GM19328 (cell line): ENCODE measurements around the gene BICRA.
"Not testable (repeated sequence)": the region's sequence is repeated elsewhere in the genome, so short reads cannot be mapped to it uniquely, and the experiment has no call there.

Source experiments
- ATAC-seq: cut with Tn5 transposase; IDR thresholded peaks from one replicate; pipeline ENCODE4 v1.9.1; 2021; ENCODE audit warnings: mild to moderate bottlenecking, moderate library complexity; ENCODE audit not compliant: unreplicated experiment

The BICRA gene

DNA sequence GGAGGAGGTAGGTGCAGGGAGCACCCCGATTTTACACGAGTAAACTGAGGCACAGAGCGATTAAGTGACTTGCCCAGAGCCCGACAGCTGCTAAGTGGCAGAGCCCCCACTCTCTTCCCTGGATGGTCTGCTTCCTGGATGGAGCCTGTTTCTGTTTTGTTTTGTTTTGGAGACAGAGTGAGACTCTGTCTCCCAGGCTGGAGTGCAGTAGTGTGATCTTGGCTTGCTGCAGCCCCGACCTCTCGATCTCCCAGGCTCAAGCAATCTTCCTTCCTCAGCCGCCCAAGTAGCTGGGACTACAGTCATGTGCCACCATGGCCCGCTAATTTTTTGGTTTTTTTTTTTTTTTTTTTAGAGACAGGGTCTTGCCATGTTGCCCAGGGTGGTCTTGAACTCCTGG, 17.3 kb downstream of the BICRA start:
- no peak for ATAC-seq

DNA sequence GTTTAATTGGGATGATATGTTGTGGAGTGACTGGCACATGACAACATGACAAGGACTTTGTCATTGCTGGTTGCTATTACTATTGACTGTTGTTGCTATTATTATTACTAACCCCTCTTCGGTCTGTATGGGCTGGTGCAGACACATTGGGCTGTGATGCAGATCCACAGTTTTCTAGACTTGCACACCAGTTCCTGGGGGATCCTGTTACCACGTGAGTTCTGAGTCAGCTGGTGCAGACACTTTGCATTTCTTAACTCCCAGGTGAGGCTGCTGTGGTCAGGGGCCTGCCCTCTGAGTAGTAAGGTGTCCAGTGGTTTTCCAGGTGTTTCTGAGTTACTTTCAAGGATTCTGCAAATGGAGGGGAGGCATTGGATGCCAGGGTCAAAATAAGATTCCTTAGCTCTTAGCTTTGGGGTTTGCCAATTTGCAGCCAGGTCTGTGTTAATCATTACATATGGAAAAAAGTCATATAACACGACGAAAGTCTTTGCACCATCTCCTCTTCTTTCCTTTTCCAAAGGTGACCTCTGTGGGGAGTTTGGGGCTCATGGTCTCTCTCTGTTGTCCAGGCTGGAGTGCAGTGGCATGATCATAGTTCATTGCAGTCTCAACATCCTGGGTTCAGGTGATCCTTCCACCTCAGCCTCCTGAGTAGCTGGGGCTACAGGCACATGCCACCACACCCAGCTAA, 19.3 kb downstream of the BICRA start:
- ATAC-seq = no peak

DNA sequence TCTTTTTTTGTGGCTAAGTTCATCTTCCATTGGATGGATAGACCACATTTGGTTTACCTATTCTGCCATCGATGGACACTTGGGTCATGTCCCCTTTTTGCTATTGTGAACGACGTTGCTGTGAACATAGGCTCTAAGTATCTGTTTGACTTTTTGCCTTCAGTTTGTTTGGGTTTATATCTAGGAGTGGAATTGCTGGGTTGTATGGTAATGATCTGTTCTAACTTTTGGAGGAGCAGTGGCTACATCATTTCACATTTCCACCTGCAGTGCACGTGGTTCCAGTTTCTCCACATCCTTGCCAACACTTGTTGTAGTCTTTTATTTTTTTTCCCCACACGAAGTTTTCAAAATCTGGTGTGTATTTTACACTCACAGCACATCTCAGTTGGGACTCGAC, 21.7 kb downstream of the BICRA start:
- no peak for ATAC-seq

DNA sequence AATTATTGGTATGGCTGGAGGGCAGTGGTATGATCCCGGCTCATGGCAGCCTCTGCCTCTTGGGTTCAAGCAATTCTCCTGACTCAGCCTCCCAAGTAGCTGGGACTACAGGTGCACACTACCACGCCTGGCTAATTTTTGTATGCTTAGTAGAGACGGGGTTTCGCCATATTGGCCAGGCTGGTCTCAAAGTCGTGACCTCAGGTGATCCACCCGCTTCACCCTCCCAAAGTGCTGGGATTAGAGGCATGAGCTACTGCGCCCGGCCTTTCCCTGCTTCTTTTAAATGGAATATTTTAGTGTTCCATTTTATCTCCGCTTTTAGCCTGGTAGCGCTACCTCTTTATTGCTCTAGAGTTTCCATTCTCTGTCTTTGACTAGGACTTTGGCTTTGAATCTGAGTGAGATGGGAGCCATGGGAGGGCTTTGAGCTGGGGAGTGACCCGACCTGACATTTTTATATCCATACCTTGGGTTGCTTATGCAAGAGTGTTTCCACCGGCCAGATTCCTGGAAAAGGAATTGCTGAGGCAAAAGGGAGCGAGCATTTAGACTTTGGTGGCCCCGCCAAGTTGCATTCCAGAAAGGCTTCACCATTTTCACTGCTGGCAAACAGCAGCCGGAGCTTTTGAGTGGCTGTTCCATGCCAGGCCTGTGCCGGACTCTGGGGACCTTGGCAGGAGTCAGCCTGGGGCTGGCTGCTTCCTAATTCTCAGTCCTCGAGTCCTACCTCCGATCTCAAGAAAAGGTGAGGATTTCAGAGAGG, 22.9 kb downstream of the BICRA start:
- ATAC-seq = no peak

DNA sequence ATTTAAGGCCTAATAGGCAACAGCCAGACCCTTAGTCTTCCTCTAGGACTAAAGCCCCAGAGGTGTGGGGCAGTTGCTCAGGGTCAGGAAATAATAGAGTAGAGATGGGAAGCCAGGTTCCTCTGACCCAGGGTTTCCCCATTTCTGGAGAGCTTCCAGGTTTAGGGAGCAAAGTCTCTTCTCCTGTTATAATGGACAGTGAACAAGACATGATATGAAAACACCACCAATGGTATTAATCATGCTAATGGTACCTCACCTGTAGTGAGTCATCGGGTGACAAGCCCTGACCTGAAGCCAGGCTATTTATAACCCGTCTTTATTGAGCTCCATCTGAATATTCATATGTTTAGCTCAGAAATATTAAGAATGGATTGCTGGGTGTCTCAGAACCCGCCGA, 24.6 kb downstream of the BICRA start:
- ATAC-seq = no peak

DNA sequence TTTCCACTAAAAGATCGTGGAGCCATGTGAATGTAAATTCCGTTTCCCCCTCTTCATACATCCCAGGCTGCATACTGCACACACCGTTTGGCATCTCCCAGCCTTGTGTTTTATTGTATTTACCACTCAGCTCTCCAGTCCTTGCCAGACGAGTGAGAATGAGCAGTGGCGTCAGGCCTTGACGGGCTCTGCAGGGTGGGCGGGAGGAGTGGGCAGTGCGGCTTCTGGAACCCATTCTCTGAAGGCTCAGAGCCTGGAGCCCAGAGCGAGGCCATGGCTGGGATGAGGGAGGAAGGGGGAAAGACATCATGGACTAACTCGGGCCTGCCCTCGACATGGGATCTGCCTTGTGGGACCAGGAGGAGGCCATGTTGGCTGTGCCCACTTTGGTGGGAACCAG, 25.1 kb downstream of the BICRA start:
- no peak for ATAC-seq

DNA sequence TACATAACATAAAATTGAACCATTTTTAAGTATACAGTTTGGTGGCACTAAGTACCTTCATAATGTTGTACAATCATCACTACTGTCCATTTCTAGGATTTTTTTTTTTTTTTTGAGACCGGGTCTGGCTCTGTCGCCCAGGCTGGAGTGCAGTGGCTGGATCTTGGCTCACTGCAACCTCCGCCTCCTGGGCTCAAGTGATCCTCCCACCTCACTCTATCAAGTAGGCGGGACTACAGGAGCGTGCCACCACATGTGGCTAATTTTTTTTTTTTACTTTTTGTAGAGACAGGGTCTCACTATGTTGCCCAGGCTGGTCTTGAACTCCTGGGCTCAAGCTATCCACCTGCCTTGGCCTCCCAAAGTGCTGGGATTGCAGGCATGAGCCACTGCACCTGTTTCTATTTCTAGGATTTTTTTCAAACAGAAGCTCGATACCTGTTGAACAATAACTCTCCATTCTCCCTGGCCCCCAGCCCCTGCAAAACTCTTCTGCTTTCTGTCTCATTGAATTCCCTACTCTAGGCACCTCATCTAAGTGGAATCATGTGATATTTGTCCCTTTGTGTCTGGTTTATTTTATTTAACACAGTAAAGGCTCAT, 26.3 kb downstream of the BICRA start:
- not testable (repeated sequence) for ATAC-seq

DNA sequence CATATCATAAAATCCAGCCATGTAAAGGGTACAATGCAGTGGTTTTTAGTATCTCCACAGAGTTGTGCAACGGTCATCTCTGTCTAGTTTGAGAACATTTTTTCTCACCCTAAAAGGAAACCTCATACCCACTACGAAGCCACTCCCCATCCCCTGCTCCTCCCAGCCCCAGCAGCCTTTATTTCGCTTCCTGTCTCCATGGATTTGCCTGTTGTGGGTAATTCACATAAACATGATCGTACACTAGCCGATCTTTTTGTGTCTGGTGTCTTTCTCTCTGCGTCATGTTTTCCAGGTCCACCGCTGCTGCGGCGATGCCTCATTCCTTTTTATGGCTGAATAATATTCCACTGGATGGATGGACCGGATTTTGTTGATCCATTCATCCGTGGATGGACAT, 28.6 kb downstream of the BICRA start:
- no peak for ATAC-seq

DNA sequence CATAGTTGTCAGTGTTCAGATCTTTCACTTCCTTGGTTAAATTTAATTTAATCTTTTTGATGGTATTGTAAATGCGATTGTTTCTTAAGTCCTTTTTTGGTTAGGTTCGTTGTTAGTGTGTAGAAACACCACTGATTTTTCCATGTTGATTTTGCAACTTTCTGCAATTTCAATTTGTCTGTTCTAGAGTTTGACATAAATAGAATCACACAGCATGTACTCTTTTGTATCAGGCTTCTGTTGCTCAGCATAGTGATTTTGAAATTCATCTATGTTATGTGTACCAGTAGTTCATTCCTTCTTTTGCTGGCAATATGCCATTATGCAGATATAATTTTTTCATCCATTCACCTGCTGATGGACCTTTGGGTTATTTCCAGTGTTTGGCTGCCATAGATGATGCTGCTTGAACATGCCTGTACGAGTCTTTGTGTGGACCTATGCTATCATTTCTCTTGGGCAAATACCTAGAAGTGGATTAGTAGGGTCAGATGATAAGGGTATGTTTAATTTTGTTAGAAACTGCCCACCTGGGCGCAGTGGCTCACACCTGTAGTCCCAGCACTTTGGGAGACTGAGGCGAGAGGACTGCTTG, 33.1 kb downstream of the BICRA start:
- no peak for ATAC-seq

DNA sequence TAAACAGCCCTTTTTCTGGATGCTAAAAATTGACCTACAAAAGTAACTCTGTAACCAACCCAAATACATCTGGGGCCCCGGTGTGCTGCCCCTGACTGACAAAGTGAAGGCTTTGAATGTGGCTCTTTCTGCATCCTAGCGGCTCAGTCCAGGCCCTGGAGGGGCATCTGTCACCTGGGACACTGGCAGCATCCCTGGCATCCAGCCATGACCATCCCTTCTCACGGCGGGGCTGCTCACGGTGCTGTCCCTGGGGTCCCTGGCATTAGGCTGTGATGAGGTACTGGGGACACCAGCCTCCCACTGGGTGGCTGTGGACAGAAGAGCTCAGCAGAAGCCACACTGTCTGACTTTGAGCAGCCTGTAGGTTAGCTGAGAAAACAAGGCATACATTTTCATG, 34.3 kb downstream of the BICRA start:
- no peak for ATAC-seq

DNA sequence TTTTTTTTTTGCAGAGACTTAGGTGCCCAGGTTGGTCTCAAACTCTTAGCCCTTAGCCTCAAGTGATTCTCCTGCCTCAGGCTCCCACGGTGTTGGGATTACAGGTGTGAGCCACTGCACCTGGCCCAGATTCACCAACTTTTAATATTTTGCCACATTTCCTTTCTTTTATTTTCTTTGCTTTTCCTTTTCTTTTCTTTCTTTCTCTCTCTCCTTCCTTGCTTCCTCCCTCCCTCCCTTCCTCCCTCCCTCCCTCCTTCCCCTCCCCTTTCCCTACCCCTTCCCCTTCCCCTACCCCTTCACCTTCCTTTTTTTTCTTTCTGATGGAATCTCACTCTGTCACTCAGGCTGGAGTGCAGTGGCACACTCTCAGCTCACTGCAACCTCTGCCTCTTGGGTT, 35.3 kb downstream of the BICRA start:
- no peak for ATAC-seq

DNA sequence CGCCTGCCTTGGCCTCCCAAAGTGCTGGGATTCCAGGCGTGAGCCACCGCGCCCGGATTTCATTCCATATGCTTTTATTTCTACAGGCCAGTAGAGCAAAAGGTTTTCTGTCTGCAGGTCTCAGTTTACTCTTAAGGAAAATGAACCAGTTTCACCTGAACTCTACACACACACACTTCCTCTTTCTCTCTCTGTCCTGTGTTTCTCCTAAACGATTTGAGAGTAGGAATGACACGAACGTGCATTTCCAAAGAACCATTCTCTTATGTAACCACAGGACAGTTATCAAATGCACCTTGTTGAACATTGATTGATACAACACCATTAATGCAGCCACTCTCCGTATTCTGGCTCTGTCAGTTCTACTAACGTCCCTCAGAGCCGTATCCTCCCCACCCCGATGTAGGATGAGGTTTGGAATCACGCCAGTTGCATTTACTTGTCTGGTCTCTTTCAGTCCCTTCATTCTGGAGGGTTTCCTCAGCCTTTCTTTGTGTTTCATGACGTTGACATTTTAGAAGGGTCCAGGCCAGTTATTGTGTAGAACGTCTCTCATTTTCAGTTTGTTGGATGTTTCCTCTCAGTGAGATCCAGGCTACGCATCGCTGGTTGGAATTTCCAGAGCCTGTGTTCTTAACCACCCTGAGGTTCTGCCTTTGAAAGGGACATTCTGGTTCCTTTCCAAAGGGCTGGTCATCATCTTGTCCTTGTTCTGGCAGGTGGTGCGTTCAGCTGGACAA, 36.0 kb downstream of the BICRA start:
- no peak for ATAC-seq

DNA sequence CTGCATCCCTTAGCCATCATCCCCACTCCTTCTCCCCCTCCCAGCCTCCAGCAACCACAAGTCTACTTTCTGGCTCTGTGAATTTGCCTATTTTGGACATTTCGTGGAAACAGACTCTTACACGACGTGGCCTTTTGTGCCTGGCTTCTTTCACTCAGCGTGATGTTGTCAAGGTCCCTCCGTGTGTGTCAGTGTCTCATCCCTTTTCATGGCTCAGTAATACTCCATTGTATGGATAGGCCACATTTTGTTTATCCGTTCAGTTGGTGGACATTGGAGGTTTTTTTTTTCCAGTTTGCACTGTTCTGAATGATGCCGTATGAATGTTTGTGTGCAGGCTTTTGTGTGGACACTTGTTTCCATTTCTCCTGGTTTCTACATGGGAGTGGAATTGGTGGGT, 38.0 kb downstream of the BICRA start:
- ATAC-seq = no peak

DNA sequence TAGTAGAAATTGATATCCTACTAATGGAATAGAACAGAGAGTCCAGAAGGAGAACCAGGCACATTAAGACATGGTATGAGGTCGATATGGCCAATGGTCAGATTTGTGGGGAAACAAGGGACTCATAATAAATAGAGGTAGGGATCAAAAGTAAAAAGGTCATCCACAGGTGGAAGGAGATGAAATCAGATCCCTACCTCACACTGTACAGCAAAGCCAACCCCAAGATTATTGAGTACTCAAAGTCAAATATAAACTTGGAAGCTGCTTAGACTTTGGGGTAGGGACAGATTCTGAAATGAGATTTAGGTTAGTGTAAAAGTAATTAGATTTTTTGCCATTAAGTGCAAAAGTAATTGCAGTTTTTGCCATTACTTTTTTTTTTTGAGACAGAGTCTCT, 40.7 kb downstream of the BICRA start:
- no peak for ATAC-seq

DNA sequence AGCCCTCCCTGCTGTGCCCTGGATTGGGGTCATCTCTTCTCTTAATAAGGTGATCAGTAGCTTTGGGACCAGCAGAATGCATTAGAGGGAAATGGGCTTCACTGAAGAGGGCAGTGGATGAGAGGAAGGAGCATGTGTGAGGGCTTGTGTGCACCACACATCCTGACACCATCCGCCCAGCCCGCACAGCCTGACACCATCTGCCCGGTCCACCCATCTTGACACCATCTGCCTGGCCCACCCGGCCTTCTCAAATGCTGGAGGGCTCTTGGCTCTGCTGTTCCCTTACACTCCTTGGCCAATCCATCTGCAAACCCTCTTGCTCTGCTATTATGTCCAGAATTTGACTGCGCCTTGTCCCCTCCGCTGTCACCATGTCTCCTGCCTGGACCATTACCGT, 41.8 kb downstream of the BICRA start:
- ATAC-seq = no peak

DNA sequence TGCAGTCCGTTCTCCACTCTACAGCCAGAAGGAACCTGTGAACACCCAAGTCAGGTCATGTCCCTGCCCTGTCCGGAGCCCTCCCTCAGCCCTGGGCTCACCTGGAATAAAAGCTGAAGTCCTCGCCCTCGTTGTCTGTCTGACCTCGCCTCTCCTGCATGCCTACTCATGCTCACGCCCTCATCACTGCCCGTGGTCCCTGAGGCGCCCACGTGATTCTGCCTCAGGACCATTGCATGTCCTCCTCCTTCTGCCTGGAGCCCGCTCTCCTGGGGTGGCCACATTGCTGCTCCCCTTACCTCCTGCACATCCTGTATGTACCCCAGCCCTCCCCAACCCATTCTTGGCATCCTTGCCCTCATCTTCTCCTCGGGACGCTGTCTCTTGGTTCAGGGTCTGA, 42.2 kb downstream of the BICRA start:
- ATAC-seq = no peak

DNA sequence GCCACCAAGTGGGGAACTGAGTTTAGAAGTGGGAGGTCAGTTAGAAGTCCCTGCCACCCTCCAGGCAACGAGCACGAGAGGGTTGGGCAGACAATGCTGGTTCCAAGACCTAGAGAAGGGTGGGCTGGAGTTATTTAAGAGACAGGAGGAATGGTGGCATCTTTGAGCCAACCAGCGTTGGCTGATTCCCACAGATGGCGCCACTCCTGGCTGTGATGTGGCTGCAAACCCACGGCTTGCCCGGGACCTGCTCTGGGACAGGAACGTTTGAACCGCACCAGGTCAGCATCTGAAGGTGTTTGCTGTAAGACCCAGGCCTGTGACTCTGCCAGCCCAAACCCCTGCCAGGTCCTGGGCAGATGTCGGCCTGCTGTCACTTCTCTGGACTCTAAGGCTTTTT, 42.8 kb downstream of the BICRA start:
- ATAC-seq = no peak

DNA sequence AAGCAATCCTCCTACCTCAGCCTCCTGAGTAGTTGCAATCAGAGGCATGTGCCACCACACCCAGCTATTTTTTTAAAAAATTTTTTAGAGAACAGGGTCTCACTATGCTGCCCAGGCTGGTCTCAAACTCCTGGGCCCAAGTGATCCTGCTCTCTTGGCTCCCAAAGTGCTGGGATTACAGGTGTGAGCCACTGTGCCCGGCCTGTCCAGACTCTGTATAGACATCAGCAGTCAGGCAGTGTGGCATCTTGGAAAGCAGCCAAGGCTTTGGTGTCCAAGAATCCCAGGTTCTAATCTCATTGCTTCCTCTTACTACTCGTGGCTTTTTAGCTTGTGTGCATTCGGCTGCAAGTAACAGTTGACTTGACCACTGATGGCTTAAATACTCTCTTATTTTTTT, 43.4 kb downstream of the BICRA start:
- no peak for ATAC-seq

DNA sequence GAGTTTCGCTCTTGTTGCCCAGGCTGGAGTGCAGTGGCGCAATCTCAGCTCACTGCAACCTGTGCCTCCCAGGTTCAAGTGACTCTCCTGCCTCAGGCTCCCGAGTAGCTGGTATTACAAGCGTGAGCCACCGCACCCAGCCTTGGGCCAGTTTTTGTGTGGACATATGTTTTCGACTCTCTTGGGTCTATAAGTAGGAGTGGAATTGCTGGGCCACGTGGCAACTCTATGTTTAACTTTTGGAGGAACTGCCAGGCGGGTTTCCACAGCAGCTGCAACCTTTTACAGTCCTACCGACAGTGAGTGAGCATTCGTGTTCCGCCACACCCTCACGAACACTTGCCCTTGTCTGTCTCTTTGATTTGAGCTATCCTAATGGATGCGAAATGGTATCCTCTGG, 44.9 kb downstream of the BICRA start:
- ATAC-seq = no peak

DNA sequence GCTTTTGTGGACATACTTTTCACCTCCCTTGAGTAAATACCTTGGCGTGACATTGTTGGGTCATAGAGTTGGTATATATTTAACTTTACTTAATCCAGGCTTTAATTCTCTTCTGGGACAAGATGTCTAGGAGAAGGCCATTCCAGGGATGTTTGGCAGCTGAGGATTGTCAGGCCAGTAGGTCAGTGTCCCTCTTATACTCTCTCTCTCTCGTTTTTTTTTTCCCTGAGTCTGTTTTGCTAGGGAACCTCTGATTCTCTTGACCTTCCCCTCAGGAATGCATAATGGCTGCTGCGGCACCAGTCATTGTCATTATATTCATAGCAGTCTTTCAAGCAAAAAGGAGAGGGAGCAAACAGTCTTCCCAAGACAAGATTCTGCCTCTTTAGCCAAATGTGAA, 48.8 kb downstream of the BICRA start:
- ATAC-seq = no peak
